Measurements from ENCODE around the gene DPP9. TPM values are rescaled to one million over a fixed set of nuclear protein-coding genes. Genes with fewer than 3 reads are reported as not detected.

The DPP9 gene
- total RNA-seq, 1 donor, result 59.6 TPM

DNA sequence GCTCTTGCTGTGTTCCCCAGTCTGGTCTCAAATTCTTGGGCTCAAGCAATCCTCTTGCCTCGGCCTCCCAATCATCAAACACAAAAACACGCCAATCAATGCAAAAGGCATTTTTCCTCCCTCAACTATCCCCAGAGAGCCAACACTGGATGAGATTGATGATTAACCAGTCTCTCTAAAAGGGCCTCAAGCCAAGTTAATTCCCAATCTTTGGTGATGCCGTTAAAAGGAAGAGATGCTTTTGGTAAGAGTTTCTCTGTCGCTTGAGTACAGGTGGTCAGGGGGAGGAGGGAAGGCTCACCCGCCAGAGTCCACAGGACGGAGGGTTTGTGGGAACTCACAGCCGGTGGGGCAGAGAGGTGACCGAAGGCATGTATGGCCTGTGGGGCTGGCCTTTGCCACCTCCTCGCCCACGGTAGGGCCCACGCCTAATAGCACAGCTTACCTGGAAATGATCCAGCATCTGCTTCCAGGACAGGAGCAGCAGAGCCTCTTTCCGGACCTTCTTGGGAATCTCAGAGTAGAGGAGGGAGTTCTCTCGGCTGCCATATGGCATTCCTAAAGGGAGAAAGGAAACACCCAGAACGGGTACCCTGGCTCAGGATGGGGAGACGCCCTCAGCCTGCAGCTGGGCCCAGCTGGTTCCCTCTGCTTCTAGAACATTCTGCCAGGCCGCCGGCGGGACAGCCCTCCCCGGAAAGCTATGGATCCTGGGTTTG lies 18.1 kb downstream of the DPP9 start:
- H3K4me1 ChIP-seq (ENCODE audit: insufficient read depth, low read length), result peaks cover 7% of the 10 kb centered on the region
- no peaks in the 10 kb centered on the region for H3K9me3 ChIP-seq (ENCODE audit: low read depth, low read length)
- H3K27me3 ChIP-seq (ENCODE audit: insufficient read depth, low read length), result no peaks in the 10 kb centered on the region
- H3K4me3 ChIP-seq (ENCODE audit: low read length), result no peak overlapping the region

DNA sequence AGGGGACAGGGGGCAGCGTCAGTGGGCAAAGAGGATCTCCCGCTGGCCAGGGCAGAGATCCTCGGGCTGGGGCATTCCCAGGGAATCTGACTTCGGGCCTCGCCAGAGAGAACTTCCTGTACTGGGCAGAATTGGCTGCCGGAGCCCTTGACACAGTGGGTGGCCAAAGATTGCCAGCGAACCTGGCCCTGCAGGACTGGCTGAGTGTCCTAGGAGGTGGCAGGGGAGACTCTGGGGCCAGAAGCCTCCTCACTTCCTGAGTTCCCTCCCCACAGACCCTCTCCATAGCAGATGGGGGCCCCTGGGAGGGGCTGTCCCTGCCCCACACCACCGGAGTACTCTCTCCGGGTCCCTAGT lies 19.3 kb downstream of the DPP9 start:
- H3K4me1 ChIP-seq (ENCODE audit: insufficient read depth, low read length), result no peaks in the 10 kb centered on the region
- no peak overlapping the region for H3K4me3 ChIP-seq (ENCODE audit: low read length)
- no peaks in the 10 kb centered on the region for H3K27me3 ChIP-seq (ENCODE audit: insufficient read depth, low read length)
- no peaks in the 10 kb centered on the region for H3K9me3 ChIP-seq (ENCODE audit: low read depth, low read length)

GRCh38 chr19:4703671-4704316 lies 19.8 kb downstream of the DPP9 start:
- Histone ChIP-seq H3K4me1 (ENCODE audit: insufficient read depth, low read length) (no peaks in the 10 kb centered on the region), H3K4me3 (ENCODE audit: low read length) (no peak overlapping the region)

GRCh38 chr19:4702764-4703163 lies 20.9 kb downstream of the DPP9 start:
- no peaks in the 10 kb centered on the region for H3K9me3 ChIP-seq (ENCODE audit: low read depth, low read length)
- H3K27me3 ChIP-seq (ENCODE audit: insufficient read depth, low read length), result no peaks in the 10 kb centered on the region
- H3K4me1 ChIP-seq (ENCODE audit: insufficient read depth, low read length), result no peaks in the 10 kb centered on the region
- no peak overlapping the region for H3K4me3 ChIP-seq (ENCODE audit: low read length)

More at GRCh38 chr19:4703671-4704316, 19.8 kb downstream of the DPP9 start:
- Histone ChIP-seq H3K9me3 (ENCODE audit: low read depth, low read length) (no peaks in the 10 kb centered on the region), H3K27me3 (ENCODE audit: insufficient read depth, low read length) (no peaks in the 10 kb centered on the region)

GRCh38 chr19:4701557-4701956 lies 22.1 kb downstream of the DPP9 start:
- Histone ChIP-seq H3K4me1 (ENCODE audit: insufficient read depth, low read length) (no peaks in the 10 kb centered on the region), H3K4me3 (ENCODE audit: low read length) (no peak overlapping the region), H3K27me3 (ENCODE audit: insufficient read depth, low read length) (no peaks in the 10 kb centered on the region)

DNA sequence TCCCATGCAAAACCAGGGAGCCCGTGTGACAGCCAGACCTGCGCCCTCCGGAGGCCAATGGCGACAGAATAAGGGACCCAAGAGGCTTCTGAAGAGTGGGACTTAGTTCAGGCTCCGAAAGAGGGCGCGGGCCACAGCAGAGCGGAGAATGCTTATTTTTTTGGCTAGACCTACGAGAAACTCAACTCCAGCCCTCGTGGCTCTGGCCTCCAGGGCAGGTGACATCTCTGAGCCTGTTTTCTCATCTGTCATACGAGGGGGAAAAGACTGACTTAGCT lies 23.0 kb downstream of the DPP9 start:
- Histone ChIP-seq H3K9me3 (ENCODE audit: low read depth, low read length) (no peaks in the 10 kb centered on the region), H3K27me3 (ENCODE audit: insufficient read depth, low read length) (no peaks in the 10 kb centered on the region), H3K4me1 (ENCODE audit: insufficient read depth, low read length) (no peaks in the 10 kb centered on the region), H3K4me3 (ENCODE audit: low read length) (no peak overlapping the region)

More at GRCh38 chr19:4701557-4701956, 22.1 kb downstream of the DPP9 start:
- no peaks in the 10 kb centered on the region for H3K9me3 ChIP-seq (ENCODE audit: low read depth, low read length)

GRCh38 chr19:4699826-4700692 lies 23.6 kb downstream of the DPP9 start:
- H3K4me3 ChIP-seq (ENCODE audit: low read length), result no peak overlapping the region
- no peaks in the 10 kb centered on the region for H3K9me3 ChIP-seq (ENCODE audit: low read depth, low read length)
- no peaks in the 10 kb centered on the region for H3K4me1 ChIP-seq (ENCODE audit: insufficient read depth, low read length)
- no peaks in the 10 kb centered on the region for H3K27me3 ChIP-seq (ENCODE audit: insufficient read depth, low read length)

DNA sequence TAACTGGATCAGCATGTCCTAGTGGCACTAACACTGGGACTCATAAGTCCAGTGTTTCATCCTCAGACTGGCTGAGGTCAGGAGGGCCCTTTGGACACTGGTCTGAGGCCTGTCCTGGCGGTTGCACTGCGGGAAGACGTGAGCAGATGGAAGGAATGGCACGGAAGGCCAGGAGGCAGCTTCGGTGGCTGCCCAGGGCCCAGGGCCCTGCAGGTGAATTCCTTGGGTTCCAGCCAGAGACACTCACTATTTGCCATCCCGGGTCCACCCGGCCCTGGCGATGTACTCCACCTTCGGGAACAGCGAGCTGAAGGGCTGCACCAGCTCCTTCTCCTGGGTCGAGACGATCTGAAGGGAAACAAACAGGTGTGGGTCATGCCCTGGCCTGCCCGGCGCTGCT lies 26.3 kb downstream of the DPP9 start:
- Histone ChIP-seq H3K9me3 (ENCODE audit: low read depth, low read length) (no peaks in the 10 kb centered on the region), H3K4me1 (ENCODE audit: insufficient read depth, low read length) (no peaks in the 10 kb centered on the region), H3K4me3 (ENCODE audit: low read length) (no peak overlapping the region), H3K27me3 (ENCODE audit: insufficient read depth, low read length) (no peaks in the 10 kb centered on the region)

GRCh38 chr19:4695224-4695731 lies 28.4 kb downstream of the DPP9 start:
- Histone ChIP-seq H3K27me3 (ENCODE audit: insufficient read depth, low read length) (no peaks in the 10 kb centered on the region), H3K9me3 (ENCODE audit: low read depth, low read length) (no peaks in the 10 kb centered on the region), H3K4me1 (ENCODE audit: insufficient read depth, low read length) (no peaks in the 10 kb centered on the region), H3K4me3 (ENCODE audit: low read length) (no peak overlapping the region)

GRCh38 chr19:4694211-4694987 lies 29.2 kb downstream of the DPP9 start:
- H3K4me1 ChIP-seq (ENCODE audit: insufficient read depth, low read length), result no peaks in the 10 kb centered on the region
- H3K9me3 ChIP-seq (ENCODE audit: low read depth, low read length), result no peaks in the 10 kb centered on the region
- no peak overlapping the region for H3K4me3 ChIP-seq (ENCODE audit: low read length)

DNA sequence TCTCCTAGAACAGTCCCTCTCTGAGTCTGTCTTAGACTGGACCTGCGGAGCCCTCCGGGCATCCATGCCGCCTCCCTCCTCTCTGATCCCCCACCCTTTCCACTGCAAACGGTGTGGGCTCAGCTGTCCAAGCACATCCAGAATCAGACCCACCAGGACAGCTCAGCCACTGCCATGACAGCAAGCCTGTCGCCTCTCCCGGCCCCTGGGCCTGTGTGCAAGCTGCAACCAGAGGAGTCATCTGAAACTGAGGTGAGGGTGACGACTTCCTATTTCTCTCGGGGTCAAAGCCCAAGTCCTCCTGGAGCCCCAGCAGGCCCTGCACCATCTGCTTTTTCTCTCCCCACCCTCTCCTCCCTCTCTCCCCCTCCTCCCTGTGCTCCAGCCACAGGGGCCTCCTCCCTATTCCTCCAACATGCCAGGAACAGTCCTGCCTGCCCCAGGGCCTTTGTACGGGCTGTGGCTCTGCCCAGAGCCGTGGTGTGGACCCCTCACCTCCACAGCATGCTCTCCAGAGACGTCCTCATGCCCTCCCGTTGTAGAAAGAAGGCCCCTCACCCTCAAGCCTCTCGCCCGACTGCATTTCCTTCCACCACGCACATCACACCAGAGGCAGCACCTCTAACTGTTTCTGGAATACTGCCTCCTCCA lies 30.0 kb downstream of the DPP9 start:
- Histone ChIP-seq H3K4me3 (ENCODE audit: low read length) (no peak overlapping the region), H3K27me3 (ENCODE audit: insufficient read depth, low read length) (no peaks in the 10 kb centered on the region), H3K9me3 (ENCODE audit: low read depth, low read length) (no peaks in the 10 kb centered on the region), H3K4me1 (ENCODE audit: insufficient read depth, low read length) (no peaks in the 10 kb centered on the region)

More at GRCh38 chr19:4694211-4694987, 29.2 kb downstream of the DPP9 start:
- no peaks in the 10 kb centered on the region for H3K27me3 ChIP-seq (ENCODE audit: insufficient read depth, low read length)

DNA sequence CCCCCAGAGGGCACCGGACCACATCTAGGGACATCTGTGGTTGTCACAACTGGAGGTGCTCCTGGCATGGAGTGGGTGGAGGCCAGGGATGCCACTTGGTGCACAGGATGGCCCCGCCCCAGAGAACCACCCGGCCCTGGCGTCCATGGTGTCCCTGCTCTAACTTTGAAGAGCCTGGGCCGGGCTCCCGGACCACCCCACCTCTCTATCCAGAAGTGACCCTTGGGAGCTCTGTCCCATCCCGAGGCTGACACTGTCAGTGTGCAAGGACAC lies 30.6 kb downstream of the DPP9 start:
- no peaks in the 10 kb centered on the region for H3K27me3 ChIP-seq (ENCODE audit: insufficient read depth, low read length)
- no peaks in the 10 kb centered on the region for H3K4me1 ChIP-seq (ENCODE audit: insufficient read depth, low read length)
- no peaks in the 10 kb centered on the region for H3K9me3 ChIP-seq (ENCODE audit: low read depth, low read length)
- H3K4me3 ChIP-seq (ENCODE audit: low read length), result no peak overlapping the region

GRCh38 chr19:4692251-4693077 lies 31.2 kb downstream of the DPP9 start:
- no peaks in the 10 kb centered on the region for H3K4me1 ChIP-seq (ENCODE audit: insufficient read depth, low read length)
- no peaks in the 10 kb centered on the region for H3K27me3 ChIP-seq (ENCODE audit: insufficient read depth, low read length)
- H3K9me3 ChIP-seq (ENCODE audit: low read depth, low read length), result no peaks in the 10 kb centered on the region
- H3K4me3 ChIP-seq (ENCODE audit: low read length), result no peak overlapping the region

- no peak overlapping the region for H3K4me3 ChIP-seq (ENCODE audit: low read length)
Measured at GRCh38 chr19:4691373-4691772, 32.3 kb downstream of the DPP9 start.

More at GRCh38 chr19:4691373-4691772, 32.3 kb downstream of the DPP9 start:
- H3K4me1 ChIP-seq (ENCODE audit: insufficient read depth, low read length), result no peaks in the 10 kb centered on the region
- no peaks in the 10 kb centered on the region for H3K9me3 ChIP-seq (ENCODE audit: low read depth, low read length)
- no peaks in the 10 kb centered on the region for H3K27me3 ChIP-seq (ENCODE audit: insufficient read depth, low read length)
